NB4 (cell line): Measurements from ENCODE around the gene CMIP.

Experiments used
- DNase-seq: peaks from one replicate; pipeline ENCODE4 v3.0.0; 2010; ENCODE audit warnings: low read depth
- H3K4me3 ChIP-seq: one replicate; pipeline ENCODE4 v1.5.1; 2011; ENCODE audit warnings: mild to moderate bottlenecking, low read depth, low read length, moderate library complexity
- CTCF ChIP-seq: IDR thresholded peaks from one replicate; pipeline ENCODE4 v1.5.1; 2012; ENCODE audit warnings: low read depth, low read length
- MAX ChIP-seq: IDR thresholded peaks from 2 replicates; pipeline ENCODE4 v1.6.1; 2011; ENCODE audit warnings: low read depth, low read length
- MYC ChIP-seq: IDR thresholded peaks from 2 replicates; pipeline ENCODE4 v1.6.1; 2011; ENCODE audit warnings: low read depth, low read length
- POLR2A ChIP-seq: IDR thresholded peaks from 2 replicates; pipeline ENCODE4 v1.6.1; 2011; ENCODE audit warnings: mild to moderate bottlenecking; ENCODE audit not compliant: insufficient read length; ENCODE audit errors: extremely low read depth

Gene CMIP

GRCh38 chr16:81693744-81694303 is 249.2 kb downstream of the CMIP start:
- H3K4me3 ChIP-seq: no peak overlapping the region
- DNase-seq: no peak
- TF ChIP-seq MAX (no peak), MYC (no peak), POLR2A (no peak), CTCF (no peak)

GRCh38 chr16:81694494-81695280 is 250.1 kb downstream of the CMIP start:
- no peak for TF ChIP-seq POLR2A
- no peak for TF ChIP-seq MYC
- no peak for TF ChIP-seq CTCF
- TF ChIP-seq MAX: no peak
- H3K4me3 ChIP-seq: no peak overlapping the region
- no peak for DNase-seq

- no peak for DNase-seq
- TF ChIP-seq CTCF: no peak
- no peak for TF ChIP-seq MAX
- no peak for TF ChIP-seq MYC
- TF ChIP-seq POLR2A: no peak
- H3K4me3 ChIP-seq: no peak overlapping the region
Measured at GRCh38 chr16:81695321-81696165, 250.9 kb downstream of the CMIP start.

GRCh38 chr16:81696166-81696960 is 251.8 kb downstream of the CMIP start:
- DNase-seq: no peak
- no peak for TF ChIP-seq CTCF
- TF ChIP-seq POLR2A: no peak
- no peak for TF ChIP-seq MAX
- TF ChIP-seq MYC: no peak
- no peak overlapping the region for H3K4me3 ChIP-seq

GRCh38 chr16:81696961-81697615 is 252.5 kb downstream of the CMIP start:
- no peak overlapping the region for H3K4me3 ChIP-seq
- DNase-seq: peak; percentile 77
- TF ChIP-seq MAX: peak; percentile 41; the same call in 1 of the 2 replicates
- 0 out of 2 replicates have a peak, but pooled peaks have one; percentile 35 for TF ChIP-seq MYC
- TF ChIP-seq CTCF: peak; percentile 92
- no peak for TF ChIP-seq POLR2A
